NCI-H748 (cell line): ENCODE results near the gene ARFGEF3.

ENCODE experiments used
- DNase-seq: peaks from one replicate; lab custom pipeline; 2025; ENCODE audit not compliant: unreplicated experiment; lab: John Stamatoyannopoulos, UW

Gene ARFGEF3

DNA sequence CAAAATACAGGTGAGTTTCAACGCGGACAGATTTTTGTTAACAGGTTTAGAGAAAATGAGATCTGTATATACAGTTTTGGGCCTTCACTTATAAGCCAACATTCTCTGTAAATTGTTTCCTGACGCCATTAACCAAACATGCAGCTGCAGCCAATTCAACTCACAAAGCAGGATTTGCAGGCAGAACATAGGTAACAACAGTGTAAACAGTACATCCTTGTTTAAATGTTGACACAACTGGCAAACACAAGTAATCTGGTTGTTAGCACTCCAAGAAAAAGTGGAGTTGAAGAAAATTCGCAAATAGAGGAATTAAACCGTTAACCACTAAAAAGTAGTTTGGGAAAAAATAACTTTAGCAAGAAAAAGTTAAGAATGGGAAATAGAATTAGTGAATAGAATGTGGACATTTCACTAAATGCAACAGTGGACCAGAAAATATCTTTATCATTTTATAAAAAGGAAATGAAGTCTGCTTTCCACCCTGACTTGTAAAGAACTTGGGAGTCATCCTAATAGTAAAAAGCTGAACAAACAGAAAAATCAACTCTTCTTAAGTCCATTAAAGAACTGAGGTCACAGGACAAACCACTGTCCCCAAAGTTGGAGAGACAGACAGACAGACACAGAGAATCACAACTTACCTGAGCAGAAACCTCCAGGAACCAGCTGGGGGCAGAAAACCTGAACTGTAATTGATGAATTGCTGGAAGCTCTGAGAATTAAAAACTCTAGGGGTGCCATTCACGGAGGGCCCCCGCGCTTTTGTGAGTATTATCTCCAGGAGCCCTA, 226.0 kb downstream of the ARFGEF3 start:
- DNase-seq, result peak; percentile 93

DNA sequence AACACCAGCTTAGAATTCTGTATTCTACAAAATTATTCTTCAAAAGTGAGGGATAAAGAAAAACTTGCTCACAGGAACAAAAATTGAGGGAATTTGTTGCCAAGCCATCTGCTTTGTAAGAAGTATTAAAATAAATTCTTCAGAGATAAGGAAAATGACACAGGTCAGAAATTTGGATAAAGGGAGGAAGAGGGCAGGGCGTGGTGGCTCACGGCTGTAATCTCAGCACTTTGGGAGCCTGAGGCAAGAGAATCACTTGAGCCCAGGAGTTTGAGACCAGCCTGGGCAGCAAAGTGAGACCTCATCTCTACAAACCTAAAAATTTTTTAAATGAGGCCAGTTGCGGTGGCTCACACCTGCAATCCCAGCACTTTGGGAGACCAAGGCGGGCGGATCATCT, 227.8 kb downstream of the ARFGEF3 start:
- no peak for DNase-seq
